HG02885 (cell line): ENCODE measurements around the gene EP400.

Source experiments
- ATAC-seq: cut with Tn5 transposase; IDR thresholded peaks from one replicate; pipeline ENCODE4 v1.9.1; 2021; ENCODE audit warnings: mild to moderate bottlenecking; ENCODE audit not compliant: unreplicated experiment, poor library complexity

Gene EP400

GRCh38 chr12:132061641-132062430 is 112.1 kb downstream of the EP400 start:
- no peak for ATAC-seq

GRCh38 chr12:132062481-132062880 is 112.7 kb downstream of the EP400 start:
- no peak for ATAC-seq

- ATAC-seq: no peak
These were observed 113.7 kb downstream of the EP400 start for GRCh38 chr12:132063491-132063890.

GRCh38 chr12:132064631-132065030 is 114.9 kb downstream of the EP400 start:
- no peak for ATAC-seq

- no peak for ATAC-seq
These were observed 115.5 kb downstream of the EP400 start for GRCh38 chr12:132065203-132065602.

- no peak for ATAC-seq
These were observed 116.0 kb downstream of the EP400 start for GRCh38 chr12:132065609-132066344.

- no peak for ATAC-seq
These were observed 116.6 kb downstream of the EP400 start for GRCh38 chr12:132066345-132066685.

GRCh38 chr12:132066749-132067148 is 117.0 kb downstream of the EP400 start:
- ATAC-seq: no peak

- ATAC-seq: no peak
These were observed 117.4 kb downstream of the EP400 start for GRCh38 chr12:132067182-132067581.

- no peak for ATAC-seq
These were observed 118.5 kb downstream of the EP400 start for GRCh38 chr12:132068250-132068649.

- ATAC-seq: no peak
These were observed 119.7 kb downstream of the EP400 start for GRCh38 chr12:132069336-132069985.

GRCh38 chr12:132070298-132070697 is 120.6 kb downstream of the EP400 start:
- no peak for ATAC-seq

- peak; percentile 80 for ATAC-seq
These were observed 121.5 kb downstream of the EP400 start for GRCh38 chr12:132071040-132071810.

- no peak for ATAC-seq
These were observed 122.2 kb downstream of the EP400 start for GRCh38 chr12:132071830-132072384.

GRCh38 chr12:132074216-132074615 is 124.5 kb downstream of the EP400 start:
- no peak for ATAC-seq

- ATAC-seq: no peak
These were observed 125.4 kb downstream of the EP400 start for GRCh38 chr12:132075026-132075713.

GRCh38 chr12:132075714-132076553 is 126.2 kb downstream of the EP400 start:
- no peak for ATAC-seq

GRCh38 chr12:132076711-132077110 is 127.0 kb downstream of the EP400 start:
- no peak for ATAC-seq
